Retinal pigment epithelial cell (primary cell): ENCODE data around the gene FAM170B.

Source experiments
- DNase-seq: peaks from one replicate; pipeline ENCODE4 v3.0.0-alpha.2; 2010; ENCODE audit warnings: low read depth
- H3K4me3 ChIP-seq: 2 replicates; pipeline ENCODE4 v1.5.1; 2011; ENCODE audit warnings: mild to moderate bottlenecking, low read length, control low read depth, moderate library complexity
- CTCF ChIP-seq: conservative IDR thresholded peaks from 2 replicates; pipeline ENCODE4 v1.5.1; 2011; ENCODE audit warnings: low read depth, low read length, control low read depth, inconsistent platforms

FAM170B gene

GRCh38 chr10:49134327-49134726 lies 506 bp upstream of the FAM170B start:
- no peak for TF ChIP-seq CTCF
- H3K4me3 ChIP-seq = no peak overlapping the region
- DNase-seq = no peak

- no peak for TF ChIP-seq CTCF
- DNase-seq = no peak
- H3K4me3 ChIP-seq = no peak overlapping the region
Measured at GRCh38 chr10:49132362-49132737, 1.5 kb downstream of the FAM170B start.

DNA sequence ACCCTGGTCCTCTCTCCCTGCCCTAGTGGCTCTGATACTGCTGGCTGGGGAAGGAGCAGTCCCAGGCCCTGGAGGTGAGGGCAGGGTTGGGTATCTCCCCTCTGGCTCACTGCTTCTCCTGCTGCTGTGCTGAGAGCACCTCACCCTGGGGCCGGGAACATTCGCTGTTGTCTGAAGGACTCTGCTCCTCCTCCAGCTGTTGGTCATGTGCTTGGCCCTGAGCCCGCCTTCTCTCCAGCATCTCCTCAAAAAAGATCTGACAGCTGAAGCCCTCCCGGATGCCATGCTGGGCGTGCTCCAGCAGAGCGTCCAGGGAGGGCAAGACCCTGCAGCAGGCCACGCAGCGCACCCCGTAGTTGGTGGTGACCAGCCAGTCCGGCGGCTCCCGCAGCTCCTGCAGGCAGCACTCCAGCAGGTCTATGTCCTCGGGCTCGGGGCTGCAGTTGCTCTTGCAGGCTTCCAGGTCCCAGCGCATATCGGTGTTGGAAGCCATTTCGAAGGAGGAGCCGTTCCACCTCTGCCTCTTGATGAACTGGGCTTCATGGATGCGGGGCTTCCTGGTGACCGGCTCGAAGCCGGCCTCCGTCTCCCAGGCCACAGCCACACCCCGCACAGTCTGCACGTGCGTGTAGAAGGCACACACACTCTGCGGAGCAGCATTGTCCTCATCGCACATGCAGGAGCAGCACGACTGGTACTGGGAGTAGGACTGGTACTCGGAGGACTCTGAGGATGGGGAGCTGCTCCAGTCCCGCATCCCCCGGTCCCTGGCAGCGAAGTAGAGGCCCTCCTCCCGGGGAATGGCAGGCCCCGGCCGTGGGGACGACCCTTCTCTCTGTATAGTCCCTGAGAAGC lies 2.1 kb downstream of the FAM170B start:
- H3K4me3 ChIP-seq = no peak overlapping the region
- no peak for DNase-seq
- TF ChIP-seq CTCF = no peak

DNA sequence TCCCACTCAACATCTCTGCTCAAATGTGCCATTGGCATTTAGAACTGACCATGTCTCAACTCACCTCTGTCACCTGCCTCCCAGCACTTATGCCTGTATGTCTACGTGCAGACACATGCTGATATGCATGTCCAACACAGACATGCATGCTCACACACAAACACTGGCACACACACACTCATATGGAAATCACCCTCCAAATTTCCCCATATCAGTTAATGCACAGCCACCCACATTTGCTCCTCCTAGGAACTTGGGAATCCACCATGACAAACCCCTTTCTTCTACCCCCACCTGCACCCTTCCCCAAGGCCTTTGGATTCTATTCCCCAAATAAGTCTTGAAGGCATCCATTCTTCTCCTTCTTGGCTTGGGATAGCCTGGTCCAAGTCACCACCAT lies 4.4 kb downstream of the FAM170B start:
- no peak for TF ChIP-seq CTCF
- H3K4me3 ChIP-seq = no peak overlapping the region
- no peak for DNase-seq

DNA sequence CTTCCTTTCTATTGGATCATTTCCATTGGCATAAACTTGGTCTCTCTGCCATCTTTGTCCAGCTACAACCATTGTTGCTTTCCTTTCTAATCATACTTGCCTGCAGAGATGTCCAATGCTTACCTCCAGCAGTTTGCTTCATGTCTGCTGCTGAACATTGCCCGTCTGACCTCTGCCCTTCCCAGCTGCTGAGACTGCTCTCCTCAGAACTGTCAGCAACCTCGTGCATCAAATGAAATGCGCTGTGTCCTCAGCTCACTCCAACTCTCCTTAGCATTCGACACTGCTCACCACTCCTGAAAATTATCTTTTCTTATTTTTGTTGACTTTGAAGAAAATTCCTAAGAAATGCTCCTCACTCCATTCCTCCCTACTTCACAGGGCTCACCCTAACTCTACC lies 5.0 kb downstream of the FAM170B start:
- DNase-seq = no peak

DNA sequence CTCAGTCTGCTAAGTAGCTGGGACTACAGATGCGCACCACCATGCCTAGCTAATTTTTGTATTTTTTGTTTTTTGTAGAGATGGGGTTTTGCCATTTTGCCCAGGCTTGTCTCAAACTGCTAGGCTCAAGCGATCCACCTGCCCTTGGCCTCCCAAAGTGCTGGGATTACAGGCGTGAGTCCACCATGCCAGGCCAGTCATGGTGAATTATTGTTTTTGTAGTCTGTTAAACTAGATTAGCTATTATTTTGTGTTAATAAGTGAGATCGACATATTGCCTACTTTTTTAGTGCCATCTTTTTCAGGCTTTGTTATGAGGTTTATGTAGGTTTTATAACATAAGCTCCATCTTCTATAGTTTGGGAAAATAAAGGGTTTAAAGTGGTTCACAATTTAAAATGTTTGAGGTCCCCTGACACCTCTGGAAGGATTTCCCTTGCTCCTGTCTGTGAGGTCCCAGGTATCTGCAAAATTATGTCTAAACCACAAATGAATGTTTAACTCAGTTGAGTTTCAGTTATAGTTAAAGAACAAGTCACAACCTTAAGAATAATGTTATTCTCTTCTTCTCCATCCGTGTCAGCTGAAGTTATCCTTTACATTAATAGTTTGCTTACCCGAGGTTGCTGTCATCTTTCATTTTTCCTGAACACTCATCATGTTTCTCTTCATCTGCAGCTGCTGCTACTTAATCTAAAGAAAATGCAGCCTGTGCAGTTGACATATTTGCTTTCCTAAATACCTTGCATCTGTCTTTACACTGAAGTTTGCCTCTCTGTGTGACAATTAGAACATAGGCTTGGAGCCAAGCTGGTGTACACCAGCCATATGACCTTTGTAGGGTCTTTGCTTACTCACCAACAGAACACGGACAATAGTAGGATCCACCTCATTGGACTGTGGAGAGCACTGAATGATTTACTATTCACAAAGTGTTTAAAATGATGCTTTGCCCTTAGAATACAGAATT lies 9.6 kb downstream of the FAM170B start:
- no peak for DNase-seq
- H3K4me3 ChIP-seq = no peak overlapping the region
- no peak for TF ChIP-seq CTCF

More for the DNA sequence above, 5.0 kb downstream of the FAM170B start:
- no peak overlapping the region for H3K4me3 ChIP-seq
- TF ChIP-seq CTCF = no peak
